ENCODE measurements around the gene VIT. TPM values are rescaled to one million over a fixed set of nuclear protein-coding genes. Genes with fewer than 3 reads are reported as not detected.
A peak's percentile ranks its signal among the peaks of the same experiment; 100 is the strongest.
"Not testable (repeated sequence)": the region's sequence is repeated elsewhere in the genome, so short reads cannot be mapped to it uniquely, and the experiment has no call there.

Gene VIT
- total RNA-seq, 1 donor from 2014 or later = not detected

GRCh38 chr2:36820942-36821605 lies 124.6 kb downstream of the VIT start:
- Histone ChIP-seq H3K36me3 (ENCODE audit: control insufficient read depth, insufficient read depth, low read length) (no peaks in the 10 kb centered on the region), H3K4me3 (ENCODE audit: low read depth, low read length) (no peak overlapping the region), H3K27me3 (ENCODE audit: control insufficient read depth, insufficient read depth, low read length) (no peaks in the 10 kb centered on the region)
- TF ChIP-seq CTCF (IDR thresholded peaks at IDR 0.05; ENCODE audit: insufficient read depth, low read length, severe bottlenecking) = no peak
- no peak for DNase-seq (ENCODE audit: low read depth)
- FAIRE-seq = no peak

- Histone ChIP-seq H3K27me3 (ENCODE audit: control insufficient read depth, insufficient read depth, low read length) (no peaks in the 10 kb centered on the region), H3K36me3 (ENCODE audit: control insufficient read depth, insufficient read depth, low read length) (no peaks in the 10 kb centered on the region), H3K4me3 (ENCODE audit: low read depth, low read length) (no peak overlapping the region)
- FAIRE-seq = no peak
- DNase-seq (ENCODE audit: low read depth) = no peak
- TF ChIP-seq CTCF (IDR thresholded peaks at IDR 0.05; ENCODE audit: insufficient read depth, low read length, severe bottlenecking) = no peak
Observed at GRCh38 chr2:36823862-36824261, 127.4 kb downstream of the VIT start.

GRCh38 chr2:36824273-36824672 lies 127.8 kb downstream of the VIT start:
- Histone ChIP-seq H3K4me3 (ENCODE audit: low read depth, low read length) (no peak overlapping the region), H3K36me3 (ENCODE audit: control insufficient read depth, insufficient read depth, low read length) (no peaks in the 10 kb centered on the region), H3K27me3 (ENCODE audit: control insufficient read depth, insufficient read depth, low read length) (no peaks in the 10 kb centered on the region)
- no peak for TF ChIP-seq CTCF (IDR thresholded peaks at IDR 0.05; ENCODE audit: insufficient read depth, low read length, severe bottlenecking)
- no peak for DNase-seq (ENCODE audit: low read depth)
- no peak for FAIRE-seq

- H3K27me3 ChIP-seq (ENCODE audit: control insufficient read depth, insufficient read depth, low read length); DNase-seq (ENCODE audit: low read depth); H3K4me3 ChIP-seq (ENCODE audit: low read depth, low read length); H3K36me3 ChIP-seq (ENCODE audit: control insufficient read depth, insufficient read depth, low read length); FAIRE-seq: not testable (repeated sequence)
Observed at GRCh38 chr2:36824683-36825082, 128.2 kb downstream of the VIT start.

GRCh38 chr2:36831185-36831584 lies 134.7 kb downstream of the VIT start:
- FAIRE-seq (no peak), DNase-seq (ENCODE audit: low read depth) (no peak)
- H3K27me3 ChIP-seq (ENCODE audit: control insufficient read depth, insufficient read depth, low read length) = no peaks in the 10 kb centered on the region
- H3K4me3 ChIP-seq (ENCODE audit: low read depth, low read length) = no peak overlapping the region
- TF ChIP-seq CTCF (IDR thresholded peaks at IDR 0.05; ENCODE audit: insufficient read depth, low read length, severe bottlenecking) = no peak
- H3K36me3 ChIP-seq (ENCODE audit: control insufficient read depth, insufficient read depth, low read length) = no peaks in the 10 kb centered on the region

GRCh38 chr2:36834203-36834602 lies 137.7 kb downstream of the VIT start:
- Histone ChIP-seq H3K27me3 (ENCODE audit: control insufficient read depth, insufficient read depth, low read length) (no peaks in the 10 kb centered on the region), H3K4me3 (ENCODE audit: low read depth, low read length) (no peak overlapping the region), H3K36me3 (ENCODE audit: control insufficient read depth, insufficient read depth, low read length) (no peaks in the 10 kb centered on the region)
- no peak for TF ChIP-seq CTCF (IDR thresholded peaks at IDR 0.05; ENCODE audit: insufficient read depth, low read length, severe bottlenecking)
- DNase-seq (ENCODE audit: low read depth) (peak; percentile 15), FAIRE-seq (no peak)
